Neural cell (in vitro differentiated cells): ENCODE results near the gene KCNK10. TPM values are rescaled to one million over a fixed set of nuclear protein-coding genes. Genes with fewer than 3 reads are reported as not detected.

Experiments
- H2AFZ ChIP-seq: fragments of 200-600, 300-800 bp; sonication (generic), shearing (Covaris generic); 2 replicates; pipeline ENCODE4 v1.6.0; 2014; ENCODE audit warnings: low read depth, mild to moderate bottlenecking, antibody characterized with exemption, low read length, moderate library complexity
- H3F3A ChIP-seq: fragments of 200-600 bp; shearing (Covaris generic); 2 replicates; pipeline ENCODE4 v1.6.1; 2016; ENCODE audit warnings: mild to moderate bottlenecking, moderate library complexity, mixed read lengths, antibody characterized with exemption, low read length; ENCODE audit not compliant: insufficient read depth, poor library complexity, severe bottlenecking
- H3K27ac ChIP-seq: fragments of 200-600, 300-800 bp; sonication (generic), shearing (Covaris generic); 2 replicates; pipeline ENCODE4 v1.5.1; 2014; ENCODE audit warnings: mild to moderate bottlenecking, low read length, moderate library complexity
- H3K27me3 ChIP-seq: fragments of 300-800, 200-600 bp; sonication (generic), shearing (Covaris generic); 2 replicates; pipeline ENCODE4 v1.6.0; 2014; ENCODE audit warnings: mild to moderate bottlenecking, low read depth, low read length, moderate library complexity; ENCODE audit not compliant: insufficient read depth
- H3K36me3 ChIP-seq: fragments of 300-800, 200-600 bp; sonication (generic), shearing (Covaris generic); 2 replicates; pipeline ENCODE4 v1.5.1; 2014; ENCODE audit warnings: mild to moderate bottlenecking, antibody characterized with exemption, low read length, moderate library complexity; ENCODE audit not compliant: insufficient read depth
- H3K4me2 ChIP-seq: fragments of 300-800, 200-600 bp; sonication (generic), shearing (Covaris generic); 2 replicates; pipeline ENCODE4 v1.6.0; 2014; ENCODE audit warnings: mild to moderate bottlenecking, low read length
- H3K4me3 ChIP-seq: fragments of 300-800, 200-600 bp; sonication (generic), shearing (Covaris generic); 2 replicates; pipeline ENCODE4 v1.5.1; 2014; ENCODE audit warnings: mild to moderate bottlenecking, low read length, moderate library complexity
- H3K79me2 ChIP-seq: fragments of 200-600 bp; shearing (Covaris generic); replicated peaks from 2 replicates; pipeline ENCODE4 v1.6.0; 2014; ENCODE audit warnings: mild to moderate bottlenecking, low read length, moderate library complexity; ENCODE audit not compliant: insufficient read depth
- H3K9ac ChIP-seq: fragments of 300-800, 200-600 bp; sonication (generic), shearing (Covaris generic); 2 replicates; pipeline ENCODE4 v1.6.1; 2016; ENCODE audit warnings: mild to moderate bottlenecking, low read length, mixed read lengths
- H3K9me2 ChIP-seq: fragments of 200-600 bp; shearing (Covaris generic); 2 replicates; pipeline ENCODE4 v1.6.1; 2016; ENCODE audit warnings: mild to moderate bottlenecking, low read length, mixed read lengths; ENCODE audit not compliant: insufficient read depth
- H3K9me3 ChIP-seq: fragments of 200-600, 300-800 bp; sonication (generic), shearing (Covaris generic); 2 replicates; pipeline ENCODE4 v1.6.1; 2016; ENCODE audit warnings: mild to moderate bottlenecking, mixed run types, low read length, moderate library complexity, mixed read lengths
- H4K20me1 ChIP-seq: fragments of 200-600 bp; shearing (Covaris generic); 2 replicates; pipeline ENCODE4 v1.6.1; 2016; ENCODE audit warnings: mild to moderate bottlenecking, mixed run types; ENCODE audit not compliant: insufficient read depth
- EP300 ChIP-seq: fragments of 450-650 bp; conservative IDR thresholded peaks from 2 replicates; pipeline ENCODE4 v1.6.1; 2014; ENCODE audit warnings: antibody characterized with exemption, mild to moderate bottlenecking, moderate library complexity; ENCODE audit not compliant: poor library complexity, severe bottlenecking
- EZH2 ChIP-seq: fragments of 200-600, 300-800 bp; shearing (Covaris generic), sonication (generic); IDR thresholded peaks from 2 replicates; pipeline ENCODE4 v1.6.1; 2014; ENCODE audit warnings: antibody characterized with exemption, low read length, borderline replicate concordance, mild to moderate bottlenecking; ENCODE audit not compliant: insufficient read depth, poor library complexity, severe bottlenecking
- MXI1 ChIP-seq: fragments of 450-650 bp; conservative IDR thresholded peaks from 2 replicates; pipeline ENCODE4 v1.6.1; 2014; ENCODE audit warnings: antibody characterized with exemption, mild to moderate bottlenecking; ENCODE audit not compliant: poor library complexity, severe bottlenecking
- POLR2AphosphoS5 ChIP-seq: IDR thresholded peaks from 2 replicates; pipeline ENCODE4 v1.6.1; 2012
- RAD21 ChIP-seq: fragments of 450-650 bp; conservative IDR thresholded peaks from 2 replicates; pipeline ENCODE4 v1.6.1; 2014; ENCODE audit warnings: antibody characterized with exemption, mild to moderate bottlenecking, moderate library complexity
- SMC3 ChIP-seq: fragments of 450-650 bp; conservative IDR thresholded peaks from 2 replicates; pipeline ENCODE4 v1.6.1; 2014; ENCODE audit warnings: antibody characterized with exemption, mild to moderate bottlenecking, moderate library complexity; ENCODE audit not compliant: poor library complexity
- TAF1 ChIP-seq: IDR thresholded peaks from 2 replicates; pipeline ENCODE4 v1.6.1; 2012; ENCODE audit warnings: low read depth
- polyA plus RNA-seq: library from polyadenylated mRNA; depleted of rRNA; stranded (reverse); fragments of >200 nt; gene quantifications from 2 replicates; pipeline ENCODE4 v1.2.3, GENCODE V29; 2014
- TF ChIP-seq, protein P1 (sequence below): IDR thresholded peaks from 2 replicates; pipeline ENCODE4 v1.6.1; 2012; ENCODE audit warnings: borderline replicate concordance
- TF ChIP-seq, protein P2 (sequence below): fragments of 450-650 bp; IDR thresholded peaks from 2 replicates; pipeline ENCODE4 v1.5.1; 2014; ENCODE audit warnings: antibody characterized with exemption, mild to moderate bottlenecking, moderate library complexity; ENCODE audit not compliant: poor library complexity, severe bottlenecking

The KCNK10 gene
- polyA plus RNA-seq, 1 donor from 2014 or later = 6.9 TPM

DNA sequence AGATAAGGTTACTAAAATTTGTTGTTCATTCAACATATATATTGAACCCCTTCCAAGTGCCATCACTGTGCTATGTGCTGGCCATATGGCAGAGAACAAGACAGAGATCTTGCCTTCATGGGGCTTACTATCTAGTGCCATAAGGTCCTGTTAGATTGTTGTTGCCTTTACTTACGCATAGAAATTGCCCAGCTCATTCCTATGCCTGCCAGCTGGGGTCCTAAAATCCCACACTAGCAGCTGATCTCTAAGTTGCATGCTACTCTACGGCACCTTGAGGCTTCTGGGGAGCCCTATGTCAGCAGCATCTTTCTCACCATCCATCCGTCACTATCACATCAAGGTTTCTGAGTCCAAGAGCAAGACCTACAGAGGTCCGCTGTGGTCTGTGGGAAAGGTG, 1.4 kb upstream of the KCNK10 start:
- Histone ChIP-seq H3F3A (peaks cover 4% of the 10 kb centered on the region), H3K27ac (peak overlapping the region; percentile 77), H2AFZ (no peak overlapping the region), H3K79me2 (peaks cover 19% of the 10 kb centered on the region), H3K27me3 (peaks cover 19% of the 10 kb centered on the region), H3K36me3 (no peaks in the 10 kb centered on the region), H3K4me3 (peak overlapping the region; percentile 89), H3K9me2 (no peaks in the 10 kb centered on the region), H3K9me3 (no peaks in the 10 kb centered on the region), H3K4me2 (peak overlapping the region; percentile 71), H4K20me1 (no peaks in the 10 kb centered on the region), H3K9ac (peak overlapping the region; percentile 92)
- no peak for TF ChIP-seq MXI1
- no peak for TF ChIP-seq POLR2AphosphoS5
- TF ChIP-seq EZH2 = no peak
- TF ChIP-seq, protein P1, sequence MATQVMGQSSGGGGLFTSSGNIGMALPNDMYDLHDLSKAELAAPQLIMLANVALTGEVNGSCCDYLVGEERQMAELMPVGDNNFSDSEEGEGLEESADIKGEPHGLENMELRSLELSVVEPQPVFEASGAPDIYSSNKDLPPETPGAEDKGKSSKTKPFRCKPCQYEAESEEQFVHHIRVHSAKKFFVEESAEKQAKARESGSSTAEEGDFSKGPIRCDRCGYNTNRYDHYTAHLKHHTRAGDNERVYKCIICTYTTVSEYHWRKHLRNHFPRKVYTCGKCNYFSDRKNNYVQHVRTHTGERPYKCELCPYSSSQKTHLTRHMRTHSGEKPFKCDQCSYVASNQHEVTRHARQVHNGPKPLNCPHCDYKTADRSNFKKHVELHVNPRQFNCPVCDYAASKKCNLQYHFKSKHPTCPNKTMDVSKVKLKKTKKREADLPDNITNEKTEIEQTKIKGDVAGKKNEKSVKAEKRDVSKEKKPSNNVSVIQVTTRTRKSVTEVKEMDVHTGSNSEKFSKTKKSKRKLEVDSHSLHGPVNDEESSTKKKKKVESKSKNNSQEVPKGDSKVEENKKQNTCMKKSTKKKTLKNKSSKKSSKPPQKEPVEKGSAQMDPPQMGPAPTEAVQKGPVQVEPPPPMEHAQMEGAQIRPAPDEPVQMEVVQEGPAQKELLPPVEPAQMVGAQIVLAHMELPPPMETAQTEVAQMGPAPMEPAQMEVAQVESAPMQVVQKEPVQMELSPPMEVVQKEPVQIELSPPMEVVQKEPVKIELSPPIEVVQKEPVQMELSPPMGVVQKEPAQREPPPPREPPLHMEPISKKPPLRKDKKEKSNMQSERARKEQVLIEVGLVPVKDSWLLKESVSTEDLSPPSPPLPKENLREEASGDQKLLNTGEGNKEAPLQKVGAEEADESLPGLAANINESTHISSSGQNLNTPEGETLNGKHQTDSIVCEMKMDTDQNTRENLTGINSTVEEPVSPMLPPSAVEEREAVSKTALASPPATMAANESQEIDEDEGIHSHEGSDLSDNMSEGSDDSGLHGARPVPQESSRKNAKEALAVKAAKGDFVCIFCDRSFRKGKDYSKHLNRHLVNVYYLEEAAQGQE = no peak
- TF ChIP-seq, protein P2, sequence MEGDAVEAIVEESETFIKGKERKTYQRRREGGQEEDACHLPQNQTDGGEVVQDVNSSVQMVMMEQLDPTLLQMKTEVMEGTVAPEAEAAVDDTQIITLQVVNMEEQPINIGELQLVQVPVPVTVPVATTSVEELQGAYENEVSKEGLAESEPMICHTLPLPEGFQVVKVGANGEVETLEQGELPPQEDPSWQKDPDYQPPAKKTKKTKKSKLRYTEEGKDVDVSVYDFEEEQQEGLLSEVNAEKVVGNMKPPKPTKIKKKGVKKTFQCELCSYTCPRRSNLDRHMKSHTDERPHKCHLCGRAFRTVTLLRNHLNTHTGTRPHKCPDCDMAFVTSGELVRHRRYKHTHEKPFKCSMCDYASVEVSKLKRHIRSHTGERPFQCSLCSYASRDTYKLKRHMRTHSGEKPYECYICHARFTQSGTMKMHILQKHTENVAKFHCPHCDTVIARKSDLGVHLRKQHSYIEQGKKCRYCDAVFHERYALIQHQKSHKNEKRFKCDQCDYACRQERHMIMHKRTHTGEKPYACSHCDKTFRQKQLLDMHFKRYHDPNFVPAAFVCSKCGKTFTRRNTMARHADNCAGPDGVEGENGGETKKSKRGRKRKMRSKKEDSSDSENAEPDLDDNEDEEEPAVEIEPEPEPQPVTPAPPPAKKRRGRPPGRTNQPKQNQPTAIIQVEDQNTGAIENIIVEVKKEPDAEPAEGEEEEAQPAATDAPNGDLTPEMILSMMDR = no peak
- TF ChIP-seq RAD21 = no peak
- no peak for TF ChIP-seq EP300
- TF ChIP-seq SMC3 = no peak
- TF ChIP-seq TAF1 = no peak

DNA sequence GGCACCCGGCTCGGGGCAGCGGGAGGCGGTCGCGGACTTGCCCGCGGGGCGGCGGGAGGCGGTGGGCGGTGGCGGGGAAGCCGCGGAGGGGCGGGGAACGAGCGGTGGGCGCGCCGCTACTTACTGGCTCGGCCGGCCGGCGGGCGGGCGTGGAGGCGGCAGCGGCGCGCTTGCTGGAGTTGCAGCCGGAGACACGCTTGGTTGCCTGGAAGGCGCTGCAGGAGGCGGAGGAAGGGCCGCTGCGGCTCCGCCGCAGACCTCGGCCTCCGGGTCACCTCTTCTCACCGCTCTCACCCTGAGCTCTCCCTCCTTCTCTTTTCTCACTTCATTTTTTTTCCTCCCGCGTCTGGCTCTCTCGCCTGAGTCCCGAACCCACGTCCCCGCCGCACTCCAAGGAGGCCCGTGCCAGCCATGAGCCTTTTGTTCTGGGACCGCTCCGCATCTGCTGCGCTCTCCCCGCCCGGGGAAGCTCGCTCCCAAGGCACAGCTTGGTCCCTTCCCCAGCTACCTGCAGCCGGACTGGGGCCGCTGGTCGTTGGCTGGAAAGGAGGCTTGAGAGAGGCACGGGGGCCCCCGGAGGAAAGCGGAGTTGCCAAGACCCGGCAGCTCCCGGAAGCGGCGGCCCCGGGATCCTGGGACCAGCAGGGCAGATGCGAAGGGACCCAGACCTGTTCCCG, 592 bp upstream of the KCNK10 start:
- Histone ChIP-seq H4K20me1 (no peaks in the 10 kb centered on the region), H3K9me3 (no peaks in the 10 kb centered on the region), H3K9me2 (no peaks in the 10 kb centered on the region), H3K27me3 (peaks cover 19% of the 10 kb centered on the region), H3K4me2 (peak overlapping the region; percentile 71), H3K79me2 (peaks cover 22% of the 10 kb centered on the region), H3F3A (peaks cover 4% of the 10 kb centered on the region), H3K4me3 (peak overlapping the region; percentile 89), H3K9ac (peak overlapping the region; percentile 92), H2AFZ (peak overlapping the region; percentile 51), H3K36me3 (no peaks in the 10 kb centered on the region), H3K27ac (peak overlapping the region; percentile 77)
- TF ChIP-seq MXI1 (peak; percentile 24), EP300 (no peak)
- TF ChIP-seq, protein P1 = no peak
